Eye (tissue), 1 donor: ENCODE results near the gene BLOC1S6.

Experiments
- DNase-seq: peaks from one replicate; pipeline ENCODE4 v3.0.0-alpha.2; 2015

The BLOC1S6 gene, protein sequence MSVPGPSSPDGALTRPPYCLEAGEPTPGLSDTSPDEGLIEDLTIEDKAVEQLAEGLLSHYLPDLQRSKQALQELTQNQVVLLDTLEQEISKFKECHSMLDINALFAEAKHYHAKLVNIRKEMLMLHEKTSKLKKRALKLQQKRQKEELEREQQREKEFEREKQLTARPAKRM

GRCh38 chr15:45587095-45587862, at the start of gene BLOC1S6:
BLOC1S6 (plus strand) TSS chr15:45587379; CDS start chr15:45587444, 65 bp downstream.
- peak; percentile 99 for DNase-seq

GRCh38 chr15:45539680-45540079, 47.5 kb upstream of the BLOC1S6 start:
- DNase-seq = no peak

- no peak for DNase-seq
Observed at GRCh38 chr15:45540531-45540930, 46.6 kb upstream of the BLOC1S6 start.

GRCh38 chr15:45543051-45543450, 44.1 kb upstream of the BLOC1S6 start:
- DNase-seq = no peak

GRCh38 chr15:45544266-45545023, 42.7 kb upstream of the BLOC1S6 start:
- DNase-seq = no peak

DNA sequence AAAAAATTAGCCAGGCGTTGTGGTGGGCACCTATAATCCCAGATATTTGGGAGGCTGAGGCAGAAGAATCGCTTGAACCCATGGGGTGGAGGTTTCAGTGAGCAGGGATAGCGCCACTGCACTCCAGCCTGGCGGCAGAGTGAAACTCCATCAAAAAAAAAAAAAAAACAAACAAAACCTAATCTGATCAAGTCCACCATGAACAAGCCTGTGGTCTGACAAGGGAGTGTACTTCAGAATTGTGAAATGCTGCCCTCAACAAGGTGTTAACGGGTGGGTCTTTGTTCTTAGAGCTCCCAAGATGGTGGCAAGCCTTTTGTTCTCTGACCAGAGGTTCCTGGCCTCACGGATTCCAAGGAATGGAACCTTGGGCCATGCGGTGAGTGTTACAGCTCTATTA, 40.4 kb upstream of the BLOC1S6 start:
- DNase-seq = no peak

DNA sequence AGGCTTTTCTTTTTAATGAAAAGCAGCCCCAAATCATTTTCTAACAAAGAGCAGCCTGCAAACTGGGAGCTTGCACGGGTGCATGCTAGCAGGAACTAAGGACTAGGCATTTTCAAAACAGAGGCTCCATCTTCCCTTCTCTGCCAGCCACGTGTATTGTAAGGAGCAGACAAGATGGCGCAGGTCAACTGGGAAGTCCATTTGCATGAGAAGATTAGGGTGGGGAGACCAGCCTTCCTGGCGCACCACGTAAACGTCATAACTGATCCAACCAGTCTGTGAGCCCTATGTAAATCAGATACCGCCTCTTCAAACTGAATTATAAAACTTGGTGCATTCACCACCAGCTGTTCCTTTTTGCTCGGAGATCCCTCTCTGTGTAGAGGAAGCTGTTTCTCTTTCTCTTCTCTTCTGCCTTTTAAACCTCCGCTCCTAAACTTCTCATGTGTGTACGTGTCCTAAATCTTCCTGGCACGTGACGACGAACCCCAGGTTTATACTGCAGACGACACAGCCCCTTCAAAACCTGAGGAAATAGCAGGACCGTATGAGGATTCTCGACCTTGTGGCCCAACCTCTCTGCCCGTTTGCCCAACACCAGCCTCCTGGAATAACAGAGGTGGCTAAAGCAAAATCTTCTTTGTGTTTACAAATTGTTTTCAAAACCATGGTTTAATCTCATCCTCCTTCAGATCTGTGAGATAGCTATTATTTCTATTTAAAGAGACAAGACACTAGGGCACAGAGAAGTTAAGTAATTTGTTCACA, 38.2 kb upstream of the BLOC1S6 start:
- DNase-seq = no peak

DNA sequence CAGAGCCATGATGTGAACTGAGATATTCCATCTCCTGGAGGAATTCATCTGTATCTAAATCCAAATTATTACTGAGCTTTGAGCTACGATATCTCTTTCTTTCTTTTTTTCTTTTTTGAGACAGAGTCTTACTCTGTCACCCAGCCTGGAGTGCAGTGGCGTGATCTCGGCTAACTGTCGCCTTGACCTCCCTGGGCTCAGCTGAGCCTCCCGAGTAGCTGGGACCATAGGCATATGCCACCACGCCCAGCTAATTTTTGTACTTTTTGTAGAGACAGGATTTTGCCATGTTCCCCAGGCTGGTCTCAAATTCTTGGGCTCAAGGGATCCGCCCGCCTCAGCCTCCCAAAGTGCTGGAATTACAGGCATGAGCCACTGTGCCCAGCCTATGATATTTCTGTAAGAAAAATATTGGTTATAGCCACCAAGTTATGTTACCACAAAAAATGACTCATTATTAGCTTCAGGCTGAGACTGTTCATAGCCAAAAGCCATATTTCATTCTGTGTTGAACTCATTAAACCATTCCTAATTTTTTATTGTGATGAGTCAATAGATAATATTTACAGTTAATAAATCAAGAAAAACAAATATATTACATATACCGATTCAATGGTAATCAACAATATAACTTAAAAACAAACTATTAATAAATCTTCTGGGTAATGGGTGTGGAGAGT, 37.5 kb upstream of the BLOC1S6 start:
- DNase-seq = no peak

DNA sequence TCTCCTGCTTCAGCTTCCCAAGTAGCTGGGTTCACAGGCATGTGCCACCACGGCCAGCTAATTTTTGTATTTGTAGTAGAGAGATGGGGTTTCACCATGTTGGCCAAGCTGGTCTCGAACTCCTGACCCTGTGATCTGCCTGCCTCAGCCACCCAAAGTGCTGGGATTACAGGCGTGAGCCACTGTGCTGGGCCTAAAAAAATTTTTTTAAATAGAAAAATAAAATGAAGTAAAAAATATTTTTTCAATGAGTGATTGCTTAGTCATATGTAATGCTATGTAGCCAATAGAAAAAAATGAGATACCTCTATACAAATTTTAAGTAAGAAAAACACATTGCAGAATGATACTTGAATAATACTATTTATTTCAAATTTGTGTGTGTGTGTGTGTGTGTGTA, 36.7 kb upstream of the BLOC1S6 start:
- no peak for DNase-seq

- DNase-seq = no peak
Observed at GRCh38 chr15:45551676-45552075, 35.5 kb upstream of the BLOC1S6 start.

- DNase-seq = no peak
Observed at GRCh38 chr15:45555934-45556608, 31.1 kb upstream of the BLOC1S6 start.

- no peak for DNase-seq
Observed at GRCh38 chr15:45572617-45573016, 14.6 kb upstream of the BLOC1S6 start.

DNA sequence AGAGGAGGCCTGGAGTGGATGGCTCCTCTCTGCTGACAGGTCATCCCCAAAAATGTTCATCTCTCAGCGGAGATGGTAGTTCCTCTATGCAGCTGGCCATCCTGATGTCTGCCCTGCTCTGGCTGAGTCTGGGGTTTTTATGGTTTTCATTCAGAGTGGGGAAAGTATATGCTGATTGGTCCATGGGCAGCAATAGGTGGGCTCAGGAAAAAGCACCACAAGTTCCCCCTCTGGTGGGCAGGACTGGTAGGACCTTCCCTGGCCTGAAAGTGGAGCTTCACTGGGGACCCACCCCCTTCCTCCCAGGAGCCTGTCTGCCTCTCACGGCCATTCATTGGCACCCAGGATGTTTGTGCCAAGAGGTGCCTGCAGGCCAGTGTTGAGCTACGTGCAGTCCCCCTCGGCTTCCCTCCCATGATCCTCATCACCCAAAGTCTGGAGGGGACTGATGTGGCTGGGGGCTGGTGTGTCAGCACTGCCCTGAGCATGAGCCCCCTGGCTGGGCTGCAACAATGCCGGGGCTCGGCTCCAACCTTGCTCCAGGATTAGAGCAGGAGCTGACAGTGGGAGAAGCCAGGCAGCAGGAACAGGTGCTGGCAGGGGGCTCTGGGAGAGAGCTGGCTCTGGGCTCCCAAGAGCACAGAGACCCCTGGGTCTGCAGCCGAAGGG, 13.1 kb upstream of the BLOC1S6 start:
- no peak for DNase-seq

DNA sequence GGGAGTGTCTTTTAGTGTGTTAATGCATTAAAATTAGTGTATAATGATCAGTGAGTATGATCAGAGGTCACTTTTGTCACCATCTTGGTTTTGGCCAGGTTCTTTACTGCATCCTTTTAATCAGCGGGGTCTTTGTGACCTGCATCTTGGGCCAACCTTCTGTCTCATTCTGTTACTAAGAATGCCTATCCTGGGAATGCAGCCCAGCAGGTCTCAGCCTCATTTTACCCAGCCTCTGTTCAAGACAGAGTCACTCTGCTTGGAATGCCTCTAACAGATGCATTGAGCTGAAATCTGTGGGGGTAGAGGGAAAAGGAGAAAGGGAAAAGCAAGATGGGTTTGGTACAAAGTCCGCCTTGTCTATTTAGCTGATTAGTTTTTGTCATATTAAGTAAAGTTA, 5.3 kb upstream of the BLOC1S6 start:
- DNase-seq = no peak

GRCh38 chr15:45583731-45584639, 3.2 kb upstream of the BLOC1S6 start:
- DNase-seq = no peak

DNA sequence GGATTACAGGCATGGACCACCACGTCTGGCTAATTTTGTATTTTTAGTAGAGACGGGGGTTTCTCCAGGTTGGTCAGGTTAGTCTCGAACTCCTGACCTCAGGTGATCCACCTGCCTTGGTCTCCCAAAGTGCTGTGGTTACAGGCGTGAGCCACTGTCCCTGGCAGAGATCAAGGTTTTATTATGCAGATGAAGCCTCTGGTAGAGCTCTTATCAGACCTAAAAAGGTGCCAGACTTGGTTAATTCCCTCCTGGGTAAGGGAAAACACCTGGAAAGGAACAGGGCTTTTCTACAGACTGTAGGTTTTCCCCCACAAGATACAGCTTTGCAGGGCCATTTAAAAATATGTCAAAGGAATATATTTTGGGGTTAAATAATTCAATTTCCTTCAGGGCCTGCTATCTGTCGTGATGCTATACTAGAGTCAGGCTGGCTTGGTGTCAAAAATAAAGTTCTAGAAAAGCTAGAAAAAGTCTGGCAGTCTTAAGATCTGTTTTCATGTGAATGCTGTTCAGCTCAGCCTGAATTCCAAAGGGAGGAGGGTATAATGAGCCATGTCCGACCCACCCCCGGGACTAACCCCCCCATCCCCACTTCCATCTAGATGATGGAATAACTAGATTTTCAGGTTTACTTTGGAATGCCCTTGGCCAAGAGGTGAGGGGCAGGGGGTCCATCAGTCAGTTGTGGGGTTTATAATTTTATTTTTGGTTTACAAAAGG, 1.9 kb upstream of the BLOC1S6 start:
- DNase-seq = peak; percentile 13

- no peak for DNase-seq
Observed at GRCh38 chr15:45586125-45586524, 1.1 kb upstream of the BLOC1S6 start.

DNA sequence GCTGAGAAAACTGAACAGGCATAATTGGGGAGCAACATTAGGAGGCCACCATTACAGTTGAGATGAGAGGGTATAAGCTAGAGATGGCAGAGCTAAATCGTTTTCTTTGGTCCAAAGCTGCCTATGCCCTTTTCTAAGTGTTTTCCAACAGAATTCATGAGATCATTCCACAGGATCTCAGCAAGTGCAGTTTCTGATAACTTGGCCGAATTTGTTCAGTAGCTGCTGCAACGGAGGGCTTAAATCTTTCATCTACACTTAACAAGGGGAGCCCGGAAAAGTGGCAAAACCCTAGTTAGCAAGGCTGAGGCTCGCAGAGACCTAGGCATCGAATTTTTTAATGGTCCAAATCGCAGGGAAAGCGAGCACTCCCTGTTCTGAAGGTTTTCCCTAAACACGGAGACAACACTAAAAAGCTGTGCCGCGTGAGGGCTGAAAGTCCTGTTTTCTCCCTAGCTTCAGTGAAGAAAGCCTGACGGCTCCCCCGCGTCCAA, 531 bp upstream of the BLOC1S6 start:
- no peak for DNase-seq

GRCh38 chr15:45587863-45588170, 638 bp downstream of the BLOC1S6 start:
- no peak for DNase-seq
